NCI-H146 (cell line): ENCODE results near the gene FAM53A.

Experiments used
- DNase-seq: peaks from one replicate; lab custom pipeline; 2025; lab: John Stamatoyannopoulos, UW

FAM53A gene

GRCh38 chr4:1603413-1604135 is 80.5 kb downstream of the FAM53A start:
- no peak for DNase-seq

GRCh38 chr4:1602655-1603412 is 81.3 kb downstream of the FAM53A start:
- DNase-seq: no peak

DNA sequence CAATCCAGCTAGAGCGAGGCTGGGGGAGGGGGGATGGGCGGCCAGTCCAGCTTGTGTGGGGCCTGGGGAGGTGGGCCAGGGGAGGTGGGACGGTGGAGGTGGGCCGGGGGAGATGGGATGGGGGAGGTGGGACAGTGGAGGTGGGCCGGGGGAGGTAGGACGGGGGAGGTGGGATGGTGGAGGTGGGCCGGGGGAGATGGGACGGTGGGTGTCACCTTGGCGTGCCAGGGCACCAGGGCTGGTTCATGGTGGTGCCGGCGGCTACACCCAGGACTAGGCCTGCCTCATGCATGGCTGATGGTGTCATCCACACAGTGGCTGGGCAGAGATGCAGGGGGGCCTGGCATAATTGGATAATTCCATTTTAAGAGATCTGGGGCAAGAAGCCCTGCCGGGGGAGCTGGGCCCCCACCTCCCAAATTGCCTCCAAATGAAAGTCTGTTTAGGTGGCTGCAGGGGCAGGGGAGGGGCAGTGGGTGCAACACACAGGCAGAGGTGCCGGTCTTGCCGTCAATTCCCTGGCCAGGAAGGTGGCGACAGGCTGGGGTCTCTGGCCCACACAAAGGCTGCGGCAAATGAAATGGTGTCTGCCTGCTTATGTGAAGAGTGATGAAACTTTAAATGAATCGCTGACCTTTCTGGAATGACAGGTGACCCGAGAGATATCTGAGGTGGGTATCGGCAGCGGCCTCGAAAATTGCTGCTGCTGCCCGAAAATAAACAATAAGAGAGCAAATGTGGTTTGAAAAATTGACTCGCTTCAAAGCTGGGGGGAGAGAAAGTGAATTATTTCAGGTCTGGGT is 82.1 kb downstream of the FAM53A start:
- DNase-seq: no peak

- DNase-seq: no peak
Measured at GRCh38 chr4:1601533-1601835, 82.6 kb downstream of the FAM53A start.

GRCh38 chr4:1600811-1601532 is 83.1 kb downstream of the FAM53A start:
- no peak for DNase-seq

- no peak for DNase-seq
Measured at GRCh38 chr4:1600211-1600780, 83.8 kb downstream of the FAM53A start.

GRCh38 chr4:1599491-1600210 is 84.5 kb downstream of the FAM53A start:
- DNase-seq: no peak

DNA sequence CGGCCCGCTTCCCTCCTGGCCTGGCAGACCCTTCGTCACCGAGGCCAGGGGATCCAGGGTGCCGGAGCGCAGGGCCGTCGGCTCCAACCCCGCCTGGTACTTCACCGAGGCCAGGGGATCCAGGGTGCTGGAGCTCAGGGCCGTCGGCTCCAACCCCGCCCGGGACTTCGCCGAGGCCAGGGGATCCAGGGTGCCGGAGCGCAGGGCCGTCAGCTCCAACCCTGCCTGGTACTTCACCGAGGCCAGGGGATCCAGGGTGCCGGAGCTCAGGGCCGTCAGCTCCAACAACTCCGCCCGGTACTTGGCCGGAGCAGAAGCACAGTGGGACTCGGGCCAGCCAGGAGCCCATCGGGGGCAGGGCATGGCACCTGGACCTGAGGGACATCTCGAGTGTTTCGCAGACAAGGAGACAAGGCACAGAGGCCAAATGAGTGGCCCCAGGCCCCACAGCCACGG is 85.1 kb downstream of the FAM53A start:
- DNase-seq: no peak

- no peak for DNase-seq
Measured at GRCh38 chr4:1598206-1599025, 85.7 kb downstream of the FAM53A start.

DNA sequence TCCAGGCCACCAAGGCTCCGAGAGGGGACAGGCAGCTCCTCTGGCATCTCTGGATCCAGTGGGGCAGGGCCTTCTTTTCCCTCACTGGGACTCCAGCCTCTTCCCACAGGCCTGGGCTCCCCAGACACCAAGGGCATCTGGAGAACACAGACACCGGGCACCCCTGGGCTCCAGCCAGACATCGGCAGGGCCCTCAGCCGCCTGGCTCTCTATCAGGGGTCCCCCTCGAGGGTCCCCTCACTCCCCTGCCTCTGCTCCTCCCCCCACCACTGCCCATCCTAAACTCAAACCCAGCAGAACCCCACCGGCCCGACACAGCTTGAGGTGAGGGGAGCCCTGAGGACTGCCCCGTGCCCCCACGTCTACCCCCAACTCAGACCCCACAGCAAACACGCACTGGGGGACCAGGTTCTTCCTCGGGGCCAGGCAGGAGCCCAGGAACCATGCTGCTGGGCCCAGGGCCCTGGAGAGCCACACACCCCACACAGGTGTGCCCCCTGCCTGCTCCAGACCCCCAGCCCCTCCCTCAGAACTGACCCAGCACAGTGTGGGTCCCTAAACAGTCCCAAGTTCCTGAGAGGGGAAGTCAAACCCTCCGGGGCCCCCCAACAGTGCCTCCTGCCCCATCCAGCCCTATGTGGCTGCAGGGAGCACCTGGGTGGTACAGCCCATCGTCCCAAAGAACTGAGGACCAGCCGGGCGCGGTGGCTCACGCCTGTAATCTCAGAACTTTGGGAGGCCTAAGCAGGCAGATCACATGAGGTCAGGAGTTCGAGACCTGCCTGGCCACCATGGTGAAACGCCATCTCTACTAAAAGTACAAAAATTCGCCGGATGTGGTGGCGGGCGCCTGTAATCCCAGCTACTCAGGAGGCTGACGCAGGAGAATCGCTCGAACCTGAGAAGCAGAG is 86.8 kb downstream of the FAM53A start:
- DNase-seq: no peak

DNA sequence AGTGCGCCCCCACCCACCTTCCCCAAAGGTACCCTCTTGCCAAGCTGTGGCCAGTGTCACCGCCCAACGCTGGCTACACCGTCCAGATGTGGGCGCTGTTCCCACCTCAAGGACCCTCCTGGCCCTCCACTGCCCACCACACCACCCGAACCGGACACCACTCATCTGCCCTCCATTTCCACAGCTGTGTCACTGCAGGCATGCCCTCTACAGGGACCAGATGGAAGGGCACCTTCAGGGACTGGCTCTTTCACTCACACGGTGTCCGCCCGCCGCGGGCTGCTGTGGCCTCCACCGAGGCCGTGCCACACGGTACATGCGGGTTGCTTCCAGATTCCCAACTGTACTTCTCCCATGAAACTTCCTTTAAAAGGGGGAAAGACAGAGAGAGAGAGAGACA is 87.7 kb downstream of the FAM53A start:
- DNase-seq: no peak

GRCh38 chr4:1595789-1596325 is 88.3 kb downstream of the FAM53A start:
- no peak for DNase-seq

DNA sequence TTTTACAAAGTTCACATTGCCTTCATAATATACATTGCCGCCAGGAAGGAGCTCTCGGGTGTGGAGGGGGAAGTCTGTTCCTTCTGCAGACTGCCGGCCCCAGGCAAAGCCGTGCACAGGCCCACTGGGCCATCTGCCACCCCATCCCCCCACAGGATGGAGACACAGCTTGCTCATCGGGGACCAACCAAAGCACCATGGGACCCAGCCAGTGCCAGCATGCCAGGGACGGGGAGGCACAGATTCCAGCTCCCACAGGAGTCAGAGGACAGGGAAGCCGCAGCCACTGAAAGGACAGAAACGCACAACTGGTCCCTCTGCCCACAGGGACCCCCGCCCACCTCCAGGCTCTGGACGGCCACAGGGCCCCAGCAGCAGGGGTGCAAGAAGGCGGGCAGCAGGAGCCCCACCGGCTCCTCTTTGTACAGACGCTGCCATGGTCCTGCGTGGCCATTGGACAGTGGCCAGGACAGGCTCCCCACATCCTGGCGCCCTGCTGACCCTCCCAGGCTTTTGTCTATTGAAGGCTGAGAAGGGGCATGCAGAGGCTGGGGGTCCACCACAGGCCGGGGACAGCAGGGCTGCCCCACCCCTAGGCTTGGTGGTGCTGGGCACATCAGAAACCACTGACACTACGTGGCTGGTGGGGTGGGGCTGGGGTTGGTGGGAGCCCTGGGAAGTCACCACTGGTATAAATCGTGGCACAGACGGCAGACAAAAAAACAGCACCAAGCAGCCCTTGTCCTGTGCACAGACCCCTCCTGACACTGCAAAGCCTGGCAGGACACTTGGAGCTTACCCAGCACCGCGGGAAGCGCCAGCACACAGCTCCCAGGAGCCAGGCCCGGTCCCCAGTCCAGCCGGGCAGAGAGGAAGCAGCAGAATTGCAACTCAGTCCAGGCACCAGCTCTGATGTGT is 89.0 kb downstream of the FAM53A start:
- DNase-seq: no peak

DNA sequence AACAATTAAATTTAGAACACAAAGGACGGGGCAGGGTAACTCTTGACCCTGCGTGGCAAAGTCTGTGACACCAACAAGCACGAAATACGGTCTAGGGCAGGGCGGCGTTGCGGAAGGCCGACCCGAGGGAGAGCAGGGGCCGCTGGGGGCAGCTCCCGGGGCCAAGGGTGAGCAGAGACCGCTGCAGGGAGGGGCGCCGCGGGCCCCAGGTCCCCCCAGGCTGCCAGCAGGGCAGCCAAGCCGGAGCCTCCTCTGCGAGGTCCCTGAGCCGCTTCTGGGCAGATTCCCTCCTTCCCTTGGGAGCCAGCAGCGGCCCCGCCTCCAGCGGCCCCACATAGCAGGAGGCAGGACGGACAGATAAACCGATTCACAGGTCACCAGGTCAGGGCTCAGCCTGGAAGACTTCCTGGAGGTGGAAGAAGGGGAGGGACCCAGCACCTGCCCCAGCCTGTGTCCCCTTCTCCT is 90.2 kb downstream of the FAM53A start:
- DNase-seq: no peak

DNA sequence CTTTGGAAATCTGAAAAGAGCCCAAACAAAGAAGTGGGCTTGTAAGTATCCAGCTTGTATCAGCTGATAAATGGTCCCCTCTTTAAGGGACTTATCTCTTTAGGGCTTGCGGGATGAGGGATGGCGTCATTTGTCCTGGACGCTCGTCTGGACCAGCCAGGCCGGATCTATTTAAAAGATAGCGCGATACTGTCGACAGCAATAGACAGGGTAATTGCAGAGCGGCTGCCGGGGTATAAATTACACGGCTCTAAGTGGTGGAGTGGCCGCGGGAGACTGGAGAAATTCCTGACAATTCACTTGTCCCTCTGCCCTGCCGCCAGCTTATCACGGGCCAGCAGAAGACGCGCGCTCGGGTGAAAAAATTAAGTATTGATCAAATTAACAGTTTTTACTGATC is 90.7 kb downstream of the FAM53A start:
- no peak for DNase-seq

GRCh38 chr4:1592709-1593417 is 91.2 kb downstream of the FAM53A start:
- no peak for DNase-seq

- DNase-seq: no peak
Measured at GRCh38 chr4:1592068-1592708, 91.9 kb downstream of the FAM53A start.
